Measurements from ENCODE around the gene CXorf38. TPM values are rescaled to one million over a fixed set of nuclear protein-coding genes. Genes with fewer than 3 reads are reported as not detected.

Gene CXorf38
- total and polyA plus RNA-seq, 9 of the 15 experiments (the other 6 are each of a cell fraction or from before 2014, with no cell fraction given): 1.2 to 12.8 (median 8.4) TPM

DNA sequence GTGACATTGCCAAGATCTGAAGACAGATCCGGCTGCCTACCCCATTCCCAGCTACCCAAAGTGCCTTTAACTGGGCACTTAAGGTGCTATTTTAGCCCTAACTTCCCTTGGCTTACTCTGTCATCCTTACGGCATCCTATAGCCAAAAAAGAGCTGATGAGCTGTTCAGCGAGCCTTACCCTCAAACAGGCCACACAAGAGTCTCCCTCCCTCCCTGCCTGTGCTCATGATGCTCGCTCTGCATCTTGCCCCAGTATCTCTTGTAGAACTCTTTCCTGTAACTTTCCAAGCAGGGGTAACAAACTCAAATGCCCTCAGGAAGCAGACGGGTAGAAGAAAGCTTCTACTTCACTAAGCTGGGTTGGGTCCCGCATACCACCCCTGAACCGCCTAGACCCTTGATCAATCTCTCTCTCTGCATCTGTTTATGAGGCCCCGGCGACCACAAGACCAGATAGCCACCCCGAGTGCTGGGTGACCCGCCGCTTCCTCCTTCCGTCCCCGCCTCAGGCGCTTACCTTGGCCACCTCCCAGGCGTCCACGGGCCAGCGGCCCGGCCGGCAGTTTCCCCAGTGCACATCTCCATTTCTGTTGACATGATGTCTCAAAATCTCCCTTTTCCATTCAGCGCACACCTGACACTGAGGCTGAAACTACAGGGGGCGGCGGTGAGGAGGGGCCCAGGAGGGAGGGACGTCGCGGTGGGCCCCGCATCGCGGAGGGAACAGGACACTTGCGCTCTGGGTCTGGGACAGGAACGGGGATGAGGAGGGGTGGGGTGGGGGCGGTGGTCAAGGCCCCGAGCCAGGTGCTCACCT, 663 bp downstream of the CXorf38 start:
- H3K4me1 ChIP-seq (replicated peaks in 1 of 2; ENCODE audit: control insufficient read depth in 2 of 2, insufficient read depth in 2 of 2, low read length in 2 of 2): peaks cover 8 to 10% of the 10 kb centered on the region in 2 experiments; a peak in 4 of 5 replicates
- no peak for FAIRE-seq
- H3K9me1 ChIP-seq (ENCODE audit: control insufficient read depth, insufficient read depth, low read length): no peaks in the 10 kb centered on the region
- peaks cover 8% of the 10 kb centered on the region; the same call in 1 of the 2 replicates for H4K20me1 ChIP-seq (replicated peaks; ENCODE audit: control insufficient read depth, insufficient read depth, low read length)
- peak overlapping the region; percentile 84 for H3K4me2 ChIP-seq (ENCODE audit: insufficient read depth, low read length)
- POLR2A ChIA-PET: interaction anchor here (3.2 kb wide), 1 partner anchor 102 kb away, joined by 7 read pairs; no protein-coding TSS in a partner anchor
- peak overlapping the region; percentile 60 to 92 for H3K9ac ChIP-seq (ENCODE audit: insufficient read depth in 1 of 2, low read depth in 2 of 2, low read length in 2 of 2)
- H3K4me3 ChIP-seq: peak overlapping the region; percentile 76
- intact Hi-C loops (cut with micrococcal nuclease) (loop anchor here (1.0 to 10.0 kb wide), 2 partner anchors 62 to 102 kb away; partner anchors contain the start of gene ATP6AP2), in situ Hi-C loops (cut with MboI) (no loop called here)
- peak; percentile 72 for ATAC-seq
- H3K36me3 ChIP-seq (ENCODE audit: control insufficient read depth, insufficient read depth, low read length): peaks cover 9% of the 10 kb centered on the region; the same call in 2 of the 3 replicates
- H3K79me2 ChIP-seq (ENCODE audit: control insufficient read depth, insufficient read depth, low read length): peaks cover 32% of the 10 kb centered on the region
- WGBS (ENCODE audit: insufficient coverage, low coverage, missing lambda C conversion rate): 1% methylated on average over 20 of the region's 33 CpGs
- peak overlapping the region; percentile 57 for H3K27ac ChIP-seq (ENCODE audit: extremely low read depth, low read depth, low read length)
- no peaks in the 10 kb centered on the region for H3K27me3 ChIP-seq (ENCODE audit: control insufficient read depth in 2 of 2, insufficient read depth in 2 of 2, low read length in 2 of 2)
- H2AFZ ChIP-seq (ENCODE audit: low read depth, low read length): peak overlapping the region; percentile 88
- CTCF ChIA-PET (ENCODE audit: low intra/inter-chr PET ratio): interaction anchor here (0.6 kb wide), 1 partner anchor 1168 kb away, joined by 3 read pairs; no protein-coding TSS in a partner anchor
- BruUV-seq (replicated peaks): TSS peak; percentile 32
- DNase-seq (ENCODE audit: extremely low read depth in 1 of 4, low spot score in 3 of 4): peak; percentile 48 to 72 (median 62)
- no peaks in the 10 kb centered on the region for H3K9me3 ChIP-seq (replicated peaks; ENCODE audit: control insufficient read depth, insufficient read depth, low read depth, low read length)
- TF ChIP-seq, protein P1, sequence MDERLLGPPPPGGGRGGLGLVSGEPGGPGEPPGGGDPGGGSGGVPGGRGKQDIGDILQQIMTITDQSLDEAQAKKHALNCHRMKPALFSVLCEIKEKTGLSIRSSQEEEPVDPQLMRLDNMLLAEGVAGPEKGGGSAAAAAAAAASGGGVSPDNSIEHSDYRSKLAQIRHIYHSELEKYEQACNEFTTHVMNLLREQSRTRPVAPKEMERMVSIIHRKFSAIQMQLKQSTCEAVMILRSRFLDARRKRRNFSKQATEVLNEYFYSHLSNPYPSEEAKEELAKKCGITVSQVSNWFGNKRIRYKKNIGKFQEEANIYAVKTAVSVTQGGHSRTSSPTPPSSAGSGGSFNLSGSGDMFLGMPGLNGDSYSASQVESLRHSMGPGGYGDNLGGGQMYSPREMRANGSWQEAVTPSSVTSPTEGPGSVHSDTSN (CRISPR knock-in tag; IDR thresholded peaks at IDR 0.05; ENCODE audit: low read depth): no peak
- TF ChIP-seq, protein P1 (tag; conservative IDR thresholded peaks at IDR 0.05; ENCODE audit: low read depth): no peak
- TF ChIP-seq ZNF699 (CRISPR knock-in tag; IDR thresholded peaks at IDR 0.05; ENCODE audit: insufficient replicate concordance): no peak
- TF ChIP-seq, protein P2, sequence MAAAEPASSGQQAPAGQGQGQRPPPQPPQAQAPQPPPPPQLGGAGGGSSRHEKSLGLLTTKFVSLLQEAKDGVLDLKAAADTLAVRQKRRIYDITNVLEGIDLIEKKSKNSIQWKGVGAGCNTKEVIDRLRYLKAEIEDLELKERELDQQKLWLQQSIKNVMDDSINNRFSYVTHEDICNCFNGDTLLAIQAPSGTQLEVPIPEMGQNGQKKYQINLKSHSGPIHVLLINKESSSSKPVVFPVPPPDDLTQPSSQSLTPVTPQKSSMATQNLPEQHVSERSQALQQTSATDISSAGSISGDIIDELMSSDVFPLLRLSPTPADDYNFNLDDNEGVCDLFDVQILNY (CRISPR knock-in tag; IDR thresholded peaks at IDR 0.05): no peak
- no peak for TF ChIP-seq MXI1 (IDR thresholded peaks at IDR 0.05; ENCODE audit: low read depth, low read length)
- peak; percentile 21 for TF ChIP-seq KDM5B (IDR thresholded peaks at IDR 0.05; ENCODE audit: insufficient replicate concordance, low read depth, low read length)
- TF ChIP-seq, protein P3, sequence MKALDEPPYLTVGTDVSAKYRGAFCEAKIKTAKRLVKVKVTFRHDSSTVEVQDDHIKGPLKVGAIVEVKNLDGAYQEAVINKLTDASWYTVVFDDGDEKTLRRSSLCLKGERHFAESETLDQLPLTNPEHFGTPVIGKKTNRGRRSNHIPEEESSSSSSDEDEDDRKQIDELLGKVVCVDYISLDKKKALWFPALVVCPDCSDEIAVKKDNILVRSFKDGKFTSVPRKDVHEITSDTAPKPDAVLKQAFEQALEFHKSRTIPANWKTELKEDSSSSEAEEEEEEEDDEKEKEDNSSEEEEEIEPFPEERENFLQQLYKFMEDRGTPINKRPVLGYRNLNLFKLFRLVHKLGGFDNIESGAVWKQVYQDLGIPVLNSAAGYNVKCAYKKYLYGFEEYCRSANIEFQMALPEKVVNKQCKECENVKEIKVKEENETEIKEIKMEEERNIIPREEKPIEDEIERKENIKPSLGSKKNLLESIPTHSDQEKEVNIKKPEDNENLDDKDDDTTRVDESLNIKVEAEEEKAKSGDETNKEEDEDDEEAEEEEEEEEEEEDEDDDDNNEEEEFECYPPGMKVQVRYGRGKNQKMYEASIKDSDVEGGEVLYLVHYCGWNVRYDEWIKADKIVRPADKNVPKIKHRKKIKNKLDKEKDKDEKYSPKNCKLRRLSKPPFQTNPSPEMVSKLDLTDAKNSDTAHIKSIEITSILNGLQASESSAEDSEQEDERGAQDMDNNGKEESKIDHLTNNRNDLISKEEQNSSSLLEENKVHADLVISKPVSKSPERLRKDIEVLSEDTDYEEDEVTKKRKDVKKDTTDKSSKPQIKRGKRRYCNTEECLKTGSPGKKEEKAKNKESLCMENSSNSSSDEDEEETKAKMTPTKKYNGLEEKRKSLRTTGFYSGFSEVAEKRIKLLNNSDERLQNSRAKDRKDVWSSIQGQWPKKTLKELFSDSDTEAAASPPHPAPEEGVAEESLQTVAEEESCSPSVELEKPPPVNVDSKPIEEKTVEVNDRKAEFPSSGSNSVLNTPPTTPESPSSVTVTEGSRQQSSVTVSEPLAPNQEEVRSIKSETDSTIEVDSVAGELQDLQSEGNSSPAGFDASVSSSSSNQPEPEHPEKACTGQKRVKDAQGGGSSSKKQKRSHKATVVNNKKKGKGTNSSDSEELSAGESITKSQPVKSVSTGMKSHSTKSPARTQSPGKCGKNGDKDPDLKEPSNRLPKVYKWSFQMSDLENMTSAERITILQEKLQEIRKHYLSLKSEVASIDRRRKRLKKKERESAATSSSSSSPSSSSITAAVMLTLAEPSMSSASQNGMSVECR (CRISPR knock-in tag; IDR thresholded peaks at IDR 0.05): 0 out of 2 replicates have a peak, but pooled peaks have one; percentile 17
- TF ChIP-seq ZNF316 (IDR thresholded peaks at IDR 0.05): no peak
- TF ChIP-seq SFPQ (IDR thresholded peaks at IDR 0.05; ENCODE audit: low read depth, low read length): no peak

Data from K562 (cell line).